ENCODE results near the gene SLC6A1.

DNA sequence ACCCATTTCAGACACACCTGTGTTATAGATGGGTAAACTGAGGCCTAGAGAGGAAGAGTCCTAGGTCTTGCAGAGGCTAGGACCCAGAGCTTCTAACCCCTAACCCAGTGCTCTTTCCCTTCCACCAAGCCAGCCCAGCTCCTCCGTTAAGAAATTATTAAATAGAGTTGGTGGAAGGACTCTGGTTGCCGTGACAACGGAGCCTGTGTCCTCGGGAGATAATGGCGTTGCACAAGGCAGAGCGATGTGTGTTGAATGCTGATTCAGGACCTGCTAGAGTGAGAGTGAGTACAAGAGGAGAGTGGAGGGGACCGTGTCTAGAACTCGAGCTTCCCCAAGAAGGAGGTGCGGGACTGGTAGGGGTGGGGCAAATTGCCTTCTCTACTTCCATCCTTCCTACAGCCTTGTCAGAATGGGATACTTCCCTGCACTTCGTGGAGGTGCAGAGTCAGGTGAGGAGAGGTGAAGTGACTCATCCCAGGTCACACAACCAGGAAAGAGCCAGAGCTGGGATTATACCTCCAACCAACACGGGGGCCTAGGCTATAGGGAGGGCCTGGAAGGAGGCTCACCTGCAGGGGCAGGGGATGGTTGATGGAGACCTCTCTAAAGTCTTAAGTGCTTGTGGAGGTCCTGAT lies 8.6 kb downstream of the SLC6A1 start:
- no peak for TF ChIP-seq POLR2A (IDR thresholded peaks at IDR 0.05)
- TF ChIP-seq, protein P1, sequence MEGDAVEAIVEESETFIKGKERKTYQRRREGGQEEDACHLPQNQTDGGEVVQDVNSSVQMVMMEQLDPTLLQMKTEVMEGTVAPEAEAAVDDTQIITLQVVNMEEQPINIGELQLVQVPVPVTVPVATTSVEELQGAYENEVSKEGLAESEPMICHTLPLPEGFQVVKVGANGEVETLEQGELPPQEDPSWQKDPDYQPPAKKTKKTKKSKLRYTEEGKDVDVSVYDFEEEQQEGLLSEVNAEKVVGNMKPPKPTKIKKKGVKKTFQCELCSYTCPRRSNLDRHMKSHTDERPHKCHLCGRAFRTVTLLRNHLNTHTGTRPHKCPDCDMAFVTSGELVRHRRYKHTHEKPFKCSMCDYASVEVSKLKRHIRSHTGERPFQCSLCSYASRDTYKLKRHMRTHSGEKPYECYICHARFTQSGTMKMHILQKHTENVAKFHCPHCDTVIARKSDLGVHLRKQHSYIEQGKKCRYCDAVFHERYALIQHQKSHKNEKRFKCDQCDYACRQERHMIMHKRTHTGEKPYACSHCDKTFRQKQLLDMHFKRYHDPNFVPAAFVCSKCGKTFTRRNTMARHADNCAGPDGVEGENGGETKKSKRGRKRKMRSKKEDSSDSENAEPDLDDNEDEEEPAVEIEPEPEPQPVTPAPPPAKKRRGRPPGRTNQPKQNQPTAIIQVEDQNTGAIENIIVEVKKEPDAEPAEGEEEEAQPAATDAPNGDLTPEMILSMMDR (IDR thresholded peaks at IDR 0.05): no peak
